Measurements from ENCODE around the gene HIF1A. TPM values are rescaled to one million over a fixed set of nuclear protein-coding genes. Genes with fewer than 3 reads are reported as not detected.
A peak's percentile ranks its signal among the peaks of the same experiment; 100 is the strongest.

Gene HIF1A
- total and polyA plus RNA-seq, 11 donors: 12.8 to 157 (median 72.8) TPM

GRCh38 chr14:61761557-61761956 is 66.2 kb downstream of the HIF1A start:
- Histone ChIP-seq H3K4me3 (peak overlapping the region in 11 of 12 donors; percentile 64 to 90 (median 81)), H3K27ac (peak overlapping the region; percentile 78 to 97 (median 93)), H3K4me1 (peaks cover 0 to 33% (median 18%) of the 10 kb centered on the region in 12 donors), H3K9me3 (no peaks in the 10 kb centered on the region), H3K27me3 (no peaks in the 10 kb centered on the region), H3K36me3 (no peaks in the 10 kb centered on the region)
- intact Hi-C loops (cut with DNase I): loop anchor here in 5 of 10 donors (2.0 to 10.0 kb wide), 4 partner anchors 64 to 297 kb away; partner anchors contain the start of gene HIF1A (in 1 of the 5)
- TF ChIP-seq CTCF (IDR thresholded peaks at IDR 0.05) (no peak), POLR2A (IDR thresholded peaks at IDR 0.05) (no peak)
- 52 to 60% (median 56%) methylated on average over 5 of the region's 5 CpGs for WGBS, 4 donors
- ATAC-seq (peak in 3 of 4 donors; percentile 4 to 11 (median 7)), DNase-seq (no peak)

- WGBS, 4 donors: 0% methylated on average over 29 to 49 of the region's 49 CpGs
- H3K27ac ChIP-seq: peak within 1 kb of the TSS; percentile 78 to 97 (median 93)
- TF ChIP-seq CTCF (IDR thresholded peaks at IDR 0.05) (no peak), POLR2A (IDR thresholded peaks at IDR 0.05) (peak; percentile 77 to 92)
- DNase-seq (peak; percentile 97 to 99 (median 98)), ATAC-seq (peak; percentile 99 to 100 (median 99))
- H3K4me1 ChIP-seq: peaks cover 0 to 39% (median 18%) of the 10 kb centered on the region in 12 donors
- intact Hi-C loops (cut with DNase I): loop anchor here in 5 of 10 donors (1.0 to 10.0 kb wide), 5 partner anchors 11 to 297 kb away; partner anchors contain the start of gene HIF1A (in 1 of the 5)
- H3K36me3 ChIP-seq: peaks cover 0 to 6% (median 1%) of the 10 kb centered on the region in 9 donors
- H3K27me3 ChIP-seq: no peaks in the 10 kb centered on the region
- peak within 1 kb of the TSS; percentile 29 to 90 (median 80) for H3K4me3 ChIP-seq
- H3K9me3 ChIP-seq: no peaks in the 10 kb centered on the region
Observed at GRCh38 chr14:61761959-61762786, 66.9 kb downstream of the HIF1A start, which contains the start of gene SNAPC1. TSS of gene SNAPC1 (plus strand) at chr14:61762420. CDS start at chr14:61762461, 41 bp downstream.

- no peaks in the 10 kb centered on the region for H3K27me3 ChIP-seq
- H3K4me1 ChIP-seq: peaks cover 0 to 46% (median 18%) of the 10 kb centered on the region in 12 donors
- intact Hi-C loops (cut with DNase I): loop anchor here in 4 of 10 donors (5.0 to 10.0 kb wide), 3 partner anchors 67 to 300 kb away; partner anchors contain the start of gene HIF1A (in 1 of the 4)
- peak overlapping the region in 9 of 12 donors; percentile 8 to 97 (median 90) for H3K27ac ChIP-seq
- peak overlapping the region in 8 of 12 donors; percentile 64 to 90 (median 82) for H3K4me3 ChIP-seq
- ATAC-seq: no peak
- DNase-seq: no peak
- peaks cover 0 to 29% (median 8%) of the 10 kb centered on the region in 9 donors for H3K36me3 ChIP-seq
- WGBS, 4 donors: 81 to 85% (median 82%) methylated on average over 5 of the region's 5 CpGs
- TF ChIP-seq CTCF (IDR thresholded peaks at IDR 0.05): no peak
- TF ChIP-seq POLR2A (IDR thresholded peaks at IDR 0.05): no peak
- H3K9me3 ChIP-seq: no peaks in the 10 kb centered on the region
Observed at GRCh38 chr14:61764342-61765122, 69.2 kb downstream of the HIF1A start.

Measured in heart left ventricle (tissue), 16 donors.